Gastrocnemius medialis (tissue), 4 donors: ENCODE results near the gene AGAP2. TPM values are rescaled to one million over a fixed set of nuclear protein-coding genes. Genes with fewer than 3 reads are reported as not detected.
A peak's percentile ranks its signal among the peaks of the same experiment; 100 is the strongest.

Experiments
- ATAC-seq, 2 donors: fragments of 150-250 bp; one replicate each; pipeline ENCODE4 v1.9.1; 2016
- DNase-seq, 2 donors: peaks; one replicate each; pipeline ENCODE4 v3.0.0-alpha.2; 2019
- H3K27ac ChIP-seq, 4 donors: fragments of 200-600 bp; sonication (generic); 1 replicate in 1 of 4; 2 replicates in 3 of 4; pipeline ENCODE4 v1.5.1; 2016 to 2018; ENCODE audit warnings: mild to moderate bottlenecking in 2 of 4, moderate library complexity in 1 of 4
- H3K27me3 ChIP-seq, 3 donors: fragments of 200-600 bp; sonication (generic) in 2 of 3; 1 replicate in 1 of 3; 2 replicates in 2 of 3; pipeline versions ENCODE4 v1.5.1 to v1.6.0; 2016 to 2019; ENCODE audit warnings: mild to moderate bottlenecking in 1 of 3, moderate library complexity in 1 of 3
- H3K36me3 ChIP-seq, 2 donors: fragments of 200-600 bp; sonication (generic) in 1 of 2; one replicate each; pipeline ENCODE4 v1.5.1; 2017 to 2018
- H3K4me1 ChIP-seq, 2 donors: fragments of 200-600 bp; sonication (generic) in 1 of 2; one replicate each; pipeline ENCODE4 v1.5.1; 2016 to 2017; ENCODE audit warnings: mild to moderate bottlenecking in 2 of 2
- H3K4me3 ChIP-seq, 4 donors: fragments of 200-600 bp; sonication (generic) in 3 of 4; 1 replicate in 1 of 4; 2 replicates in 3 of 4; pipeline ENCODE4 v1.5.1; 2016 to 2019; ENCODE audit warnings: mild to moderate bottlenecking in 2 of 4
- H3K9me3 ChIP-seq, 3 donors: fragments of 200-600 bp; sonication (generic) in 2 of 3; 1 replicate in 1 of 3; 2 replicates in 2 of 3; pipeline ENCODE4 v1.5.1; 2016 to 2019
- POLR2A ChIP-seq, 2 donors: fragments of 450-650 bp; IDR thresholded peaks; one replicate each; pipeline ENCODE4 v1.6.1; 2017; ENCODE audit warnings: antibody characterized with exemption in 2 of 2, mild to moderate bottlenecking in 2 of 2, moderate library complexity in 2 of 2
- in situ Hi-C, 4 donors: fragments of 200-750 bp; cut with MboI; loops; one replicate each; pipeline versions ENCODE4 v1.15.0 to v1.8.0; 2017; ENCODE audit warnings: low sequenced_read_pairs in 4 of 4
- intact Hi-C: fragments of 100-400 bp; cut with DNase I; formaldehyde crosslinking; loops from one replicate; pipeline ENCODE4 v1.15.1; 2023; ENCODE audit warnings: low total_unique reads
- total RNA-seq, 4 donors: library from RNA; depleted of rRNA; stranded (reverse); fragments of >200 nt; gene quantifications; one replicate each; pipeline versions ENCODE4 v1.1.0 to v1.2.3, GENCODE V29; 2016
- TF ChIP-seq, protein P1 (sequence below), 5 experiments: fragments of 450-650 bp in 3 of 5; fragments of 200-600 bp in 2 of 5; sonication (generic) in 2 of 5; IDR thresholded peaks in 4 of 5; conservative IDR thresholded peaks in 1 of 5; 1 replicate in 4 of 5; 2 replicates in 1 of 5; pipeline ENCODE4 v1.5.1; 2016 to 2019; ENCODE audit warnings: antibody characterized with exemption in 5 of 5, mild to moderate bottlenecking in 3 of 5, moderate library complexity in 3 of 5

The AGAP2 gene
- total RNA-seq, 4 donors from 2014 or later, result 1.8 to 5.4 (median 3.7) TPM

DNA sequence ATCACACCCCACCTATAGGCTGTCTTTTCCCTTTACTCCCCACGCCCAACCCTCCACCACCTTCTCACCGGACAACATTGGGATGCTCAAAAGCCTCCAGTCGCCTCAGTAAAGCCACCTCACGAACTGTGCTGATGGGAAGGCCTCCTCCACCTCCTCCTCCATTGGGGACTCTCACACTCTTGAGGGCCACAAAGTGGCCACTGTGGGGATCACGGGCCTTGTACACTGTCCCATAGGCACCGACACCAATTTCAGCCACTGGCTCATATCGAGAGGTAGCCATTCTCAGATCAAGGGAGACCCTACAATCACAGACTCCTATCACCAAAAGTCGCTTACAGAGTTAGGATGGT lies 12.9 kb upstream of the AGAP2 start:
- in situ Hi-C loops, result no loop called here
- H3K9me3 ChIP-seq, result no peaks in the 10 kb centered on the region
- intact Hi-C loops, result no loop called here
- DNase-seq, result no peak
- ATAC-seq, result no peak
- TF ChIP-seq, protein P1, sequence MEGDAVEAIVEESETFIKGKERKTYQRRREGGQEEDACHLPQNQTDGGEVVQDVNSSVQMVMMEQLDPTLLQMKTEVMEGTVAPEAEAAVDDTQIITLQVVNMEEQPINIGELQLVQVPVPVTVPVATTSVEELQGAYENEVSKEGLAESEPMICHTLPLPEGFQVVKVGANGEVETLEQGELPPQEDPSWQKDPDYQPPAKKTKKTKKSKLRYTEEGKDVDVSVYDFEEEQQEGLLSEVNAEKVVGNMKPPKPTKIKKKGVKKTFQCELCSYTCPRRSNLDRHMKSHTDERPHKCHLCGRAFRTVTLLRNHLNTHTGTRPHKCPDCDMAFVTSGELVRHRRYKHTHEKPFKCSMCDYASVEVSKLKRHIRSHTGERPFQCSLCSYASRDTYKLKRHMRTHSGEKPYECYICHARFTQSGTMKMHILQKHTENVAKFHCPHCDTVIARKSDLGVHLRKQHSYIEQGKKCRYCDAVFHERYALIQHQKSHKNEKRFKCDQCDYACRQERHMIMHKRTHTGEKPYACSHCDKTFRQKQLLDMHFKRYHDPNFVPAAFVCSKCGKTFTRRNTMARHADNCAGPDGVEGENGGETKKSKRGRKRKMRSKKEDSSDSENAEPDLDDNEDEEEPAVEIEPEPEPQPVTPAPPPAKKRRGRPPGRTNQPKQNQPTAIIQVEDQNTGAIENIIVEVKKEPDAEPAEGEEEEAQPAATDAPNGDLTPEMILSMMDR (IDR thresholded peaks at IDR 0.05 in 4 of 5, conservative IDR thresholded peaks at IDR 0.05 in 1 of 5), result no peak
- TF ChIP-seq POLR2A (IDR thresholded peaks at IDR 0.05), result no peak
- peak overlapping the region; percentile 94 to 98 (median 96) for H3K27ac ChIP-seq
- H3K27me3 ChIP-seq, result no peaks in the 10 kb centered on the region
- H3K36me3 ChIP-seq, result peaks cover 0 to 46% of the 10 kb centered on the region in 2 donors
- peak overlapping the region; percentile 74 to 95 (median 80) for H3K4me3 ChIP-seq
- peaks cover 21 to 25% of the 10 kb centered on the region in 2 donors for H3K4me1 ChIP-seq

DNA sequence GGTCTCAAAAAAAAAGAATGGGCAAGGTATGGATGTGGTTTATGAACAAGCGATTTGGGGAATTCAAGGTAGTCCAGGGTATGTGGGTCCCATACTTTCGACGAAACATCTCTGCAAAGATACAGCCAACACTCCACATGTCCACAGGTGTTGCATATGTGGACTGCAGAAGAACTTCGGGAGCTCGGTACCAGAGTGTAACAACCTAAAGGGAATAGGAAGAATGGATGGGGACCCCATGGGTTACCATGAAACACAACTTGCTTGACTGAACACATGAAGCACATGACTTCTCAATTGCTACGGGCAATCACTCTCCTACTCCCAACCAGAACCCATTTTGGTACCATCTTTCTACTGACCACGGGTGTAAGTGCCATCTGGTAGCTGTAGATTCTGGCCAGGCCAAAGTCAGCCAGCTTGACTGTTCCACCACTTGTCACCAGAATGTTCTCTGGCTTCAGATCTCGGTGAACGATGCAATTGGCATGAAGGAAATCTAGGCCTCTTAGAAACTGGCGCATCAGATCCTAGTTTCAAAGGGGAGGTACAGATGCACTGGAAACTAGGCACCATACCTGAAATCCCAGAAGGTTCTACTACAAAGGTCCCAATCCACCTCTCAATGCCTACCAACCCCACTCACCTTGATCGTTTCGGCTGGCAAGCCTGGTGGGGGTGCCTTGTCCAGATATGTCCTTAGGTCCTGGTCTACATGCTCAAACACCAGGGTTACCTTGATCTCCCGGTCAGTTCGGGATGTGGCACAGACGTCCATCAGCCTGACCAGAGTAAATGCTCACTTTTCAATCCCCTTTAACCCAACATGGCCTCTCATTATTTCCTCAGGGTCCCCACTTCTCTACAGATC lies 12.3 kb upstream of the AGAP2 start:
- Histone ChIP-seq H3K9me3 (no peaks in the 10 kb centered on the region), H3K4me1 (peaks cover 17 to 22% of the 10 kb centered on the region in 2 donors), H3K4me3 (peak overlapping the region; percentile 74 to 95 (median 80)), H3K27ac (peak overlapping the region; percentile 94 to 98 (median 96)), H3K27me3 (no peaks in the 10 kb centered on the region), H3K36me3 (peaks cover 0 to 47% of the 10 kb centered on the region in 2 donors)
- DNase-seq, result no peak
- in situ Hi-C loops (no loop called here), intact Hi-C loops (no loop called here)
- no peak for ATAC-seq
- TF ChIP-seq, protein P1 (IDR thresholded peaks at IDR 0.05 in 4 of 5, conservative IDR thresholded peaks at IDR 0.05 in 1 of 5), result no peak
- TF ChIP-seq POLR2A (IDR thresholded peaks at IDR 0.05), result no peak

DNA sequence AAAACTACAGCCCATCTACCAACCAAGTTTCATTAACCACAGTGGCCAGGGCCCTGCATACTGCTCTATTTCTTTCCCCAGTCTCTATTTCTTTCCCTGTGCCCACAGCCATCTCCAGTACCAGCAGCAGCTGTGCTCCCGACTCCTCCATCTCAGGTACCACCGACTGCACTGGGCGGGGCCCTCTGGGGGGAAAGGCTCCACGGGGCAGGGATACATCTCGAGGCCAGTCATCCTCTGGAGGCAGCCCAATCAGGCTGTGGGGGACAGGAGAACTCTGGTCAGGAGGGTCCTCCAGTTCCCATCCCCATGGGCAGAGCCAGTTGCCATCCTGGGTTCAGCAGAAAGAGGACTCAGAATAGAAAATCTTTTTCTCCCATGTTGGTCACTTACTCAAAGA lies 10.5 kb upstream of the AGAP2 start:
- in situ Hi-C loops (no loop called here), intact Hi-C loops (loop anchor here (5.0 kb wide), 1 partner anchor 33 kb away; the partner anchor contains the start of gene TSFM)
- no peak overlapping the region for H3K27ac ChIP-seq
- ATAC-seq (no peak), DNase-seq (no peak)
- H3K4me3 ChIP-seq, result no peak overlapping the region
- TF ChIP-seq, protein P1 (IDR thresholded peaks at IDR 0.05 in 4 of 5, conservative IDR thresholded peaks at IDR 0.05 in 1 of 5), result no peak
- no peak for TF ChIP-seq POLR2A (IDR thresholded peaks at IDR 0.05)
- no peaks in the 10 kb centered on the region for H3K27me3 ChIP-seq
- peaks cover 16 to 26% of the 10 kb centered on the region in 2 donors for H3K4me1 ChIP-seq
- H3K9me3 ChIP-seq, result no peaks in the 10 kb centered on the region
- H3K36me3 ChIP-seq, result peaks cover 0 to 47% of the 10 kb centered on the region in 2 donors

DNA sequence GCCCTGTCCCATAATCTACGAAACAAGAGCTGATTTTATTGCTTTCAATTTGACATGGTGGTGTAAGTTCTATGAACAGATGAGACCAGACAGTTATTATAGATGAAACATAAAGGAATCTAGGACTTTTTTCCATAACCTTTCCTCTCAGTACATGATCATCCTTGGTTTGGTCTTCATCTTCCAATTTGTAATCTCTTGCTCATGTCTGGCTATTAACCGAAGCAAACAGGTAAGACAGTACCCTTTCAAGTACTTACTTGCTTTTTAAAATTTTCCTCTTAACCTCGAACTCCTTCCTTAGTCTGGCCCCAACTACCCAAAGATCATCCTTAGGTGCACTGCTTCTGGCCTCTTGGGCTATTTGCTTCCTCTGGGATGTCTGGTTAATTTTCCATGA lies 7.5 kb upstream of the AGAP2 start:
- Histone ChIP-seq H3K4me3 (peak overlapping the region in 1 of 4 donors; percentile 81), H3K4me1 (peaks cover 11 to 15% of the 10 kb centered on the region in 2 donors), H3K36me3 (peaks cover 0 to 47% of the 10 kb centered on the region in 2 donors), H3K9me3 (no peaks in the 10 kb centered on the region), H3K27me3 (no peaks in the 10 kb centered on the region), H3K27ac (peak overlapping the region; percentile 93 to 99 (median 98))
- in situ Hi-C loops (no loop called here), intact Hi-C loops (loop anchor here (5.0 kb wide), 1 partner anchor 36 kb away; the partner anchor contains the start of gene TSFM)
- TF ChIP-seq, protein P1 (IDR thresholded peaks at IDR 0.05 in 4 of 5, conservative IDR thresholded peaks at IDR 0.05 in 1 of 5), result no peak
- no peak for TF ChIP-seq POLR2A (IDR thresholded peaks at IDR 0.05)
- ATAC-seq (no peak), DNase-seq (no peak)
